GM23338 (cell line): Measurements from ENCODE around the gene PLXNC1. TPM values are rescaled to one million over a fixed set of nuclear protein-coding genes. Genes with fewer than 3 reads are reported as not detected.

Experiments used
- ATAC-seq: fragments of 200-7000 bp; cut with Tn5 transposase; 3 replicates; pipeline ENCODE4 v1.9.1; 2020
- DNase-seq: peaks from one replicate; pipeline ENCODE4 v3.0.0-alpha.2; 2015; ENCODE audit warnings: low spot score
- H2AFZ ChIP-seq: fragments of 200-600 bp; sonication (generic); 2 replicates; pipeline ENCODE4 v1.8.0; 2016; ENCODE audit warnings: antibody characterized with exemption, mild to moderate bottlenecking, moderate library complexity
- H3F3A ChIP-seq: fragments of 200-600 bp; sonication (generic); replicated peaks from 2 replicates; pipeline ENCODE4 v1.8.0; 2017; ENCODE audit warnings: antibody characterized with exemption, mixed run types, low read depth
- H3K27ac ChIP-seq: fragments of 200-600 bp; sonication (generic); 2 replicates; pipeline ENCODE4 v1.6.1; 2016; ENCODE audit warnings: low read depth
- H3K27me3 ChIP-seq: fragments of 200-600 bp; sonication (generic); 2 replicates; pipeline ENCODE4 v1.8.0; 2016; ENCODE audit warnings: mild to moderate bottlenecking, mixed run types, moderate library complexity; ENCODE audit not compliant: insufficient read depth
- H3K36me3 ChIP-seq: fragments of 200-600 bp; sonication (generic); 2 replicates; pipeline ENCODE4 v1.8.0; 2016; ENCODE audit warnings: mild to moderate bottlenecking; ENCODE audit not compliant: insufficient read depth
- H3K4me1 ChIP-seq: fragments of 200-600 bp; sonication (generic); 2 replicates; pipeline ENCODE4 v1.8.0; 2016; ENCODE audit warnings: mild to moderate bottlenecking, moderate library complexity; ENCODE audit not compliant: insufficient read depth
- H3K4me2 ChIP-seq: fragments of 200-600 bp; sonication (generic); 2 replicates; pipeline ENCODE4 v1.7.1; 2017; ENCODE audit warnings: mixed run types
- H3K4me3 ChIP-seq: fragments of 200-600 bp; sonication (generic); 2 replicates; pipeline ENCODE4 v1.6.1; 2016; ENCODE audit warnings: mixed run types
- H3K79me2 ChIP-seq: fragments of 200-600 bp; sonication (generic); replicated peaks from 2 replicates; pipeline ENCODE4 v1.8.0; 2017; ENCODE audit warnings: mild to moderate bottlenecking; ENCODE audit not compliant: insufficient read depth
- H3K9me2 ChIP-seq: fragments of 200-600 bp; sonication (generic); 2 replicates; pipeline ENCODE4 v1.8.0; 2017; ENCODE audit not compliant: insufficient read depth
- H4K20me1 ChIP-seq: fragments of 200-600 bp; sonication (generic); replicated peaks from 2 replicates; pipeline ENCODE4 v1.8.0; 2017; ENCODE audit warnings: mild to moderate bottlenecking; ENCODE audit not compliant: insufficient read depth
- H3K27ac Mint-ChIP-seq: 2 replicates; pipeline ENCODE4 v1.8.0; 2020; ENCODE audit warnings: inconsistent platforms, mild to moderate bottlenecking, moderate library complexity, mixed read lengths
- H3K27me3 Mint-ChIP-seq: 3 replicates; pipeline ENCODE4 v1.8.0; 2022; ENCODE audit warnings: low read depth, mild to moderate bottlenecking, moderate library complexity, mixed read lengths, inconsistent platforms; ENCODE audit not compliant: insufficient read depth, poor library complexity
- H3K36me3 Mint-ChIP-seq: 3 replicates; pipeline ENCODE4 v1.8.0; 2021; ENCODE audit warnings: low read depth, mild to moderate bottlenecking, inconsistent platforms, moderate library complexity, mixed read lengths
- H3K4me1 Mint-ChIP-seq: 3 replicates; pipeline ENCODE4 v1.8.0; 2020; ENCODE audit warnings: mild to moderate bottlenecking, inconsistent platforms, mixed read lengths
- H3K4me3 Mint-ChIP-seq: 3 replicates; pipeline ENCODE4 v1.8.0; 2021; ENCODE audit warnings: moderate library complexity, mild to moderate bottlenecking, inconsistent platforms, mixed read lengths
- H3K9me3 Mint-ChIP-seq: 3 replicates; pipeline ENCODE4 v1.8.0; 2020; ENCODE audit warnings: moderate library complexity, mild to moderate bottlenecking, inconsistent platforms, mixed read lengths
- CREB1 ChIP-seq: fragments of 250-450 bp; sonication (Bioruptor Pico); IDR thresholded peaks from 2 replicates; pipeline ENCODE4 v1.5.0; 2020; ENCODE audit warnings: low read depth, mild to moderate bottlenecking, moderate library complexity
- CTCF ChIP-seq, 2 experiments: fragments of 200-600 bp in 1 of 2; sonication (generic) in 1 of 2; conservative IDR thresholded peaks; 2 replicates each; pipeline versions ENCODE4 v1.5.1 to v1.6.1; 2016 to 2017; ENCODE audit warnings: antibody characterized with exemption in 2 of 2, low read depth in 2 of 2, mild to moderate bottlenecking in 2 of 2, moderate library complexity in 1 of 2
- EZH2 ChIP-seq: fragments of 200-600 bp; sonication (generic); IDR thresholded peaks from one replicate; pipeline ENCODE4 v1.8.0; 2017; ENCODE audit warnings: antibody characterized with exemption, mild to moderate bottlenecking, low read depth; ENCODE audit not compliant: unreplicated experiment
- EZH2phosphoT487 ChIP-seq: fragments of 200-600 bp; sonication (generic); IDR thresholded peaks from one replicate; pipeline ENCODE4 v1.8.1; 2018; ENCODE audit warnings: antibody characterized with exemption; ENCODE audit not compliant: unreplicated experiment
- JUNB ChIP-seq: IDR thresholded peaks from one replicate; pipeline ENCODE4 v1.6.1; 2016; ENCODE audit warnings: antibody characterized with exemption; ENCODE audit not compliant: unreplicated experiment
- NANOG ChIP-seq: IDR thresholded peaks from 2 replicates; pipeline ENCODE4 v1.6.1; 2016; ENCODE audit warnings: antibody characterized with exemption, borderline replicate concordance
- POLR2AphosphoS5 ChIP-seq: IDR thresholded peaks from 2 replicates; pipeline ENCODE4 v1.6.1; 2016; ENCODE audit warnings: antibody characterized with exemption, low read depth
- STAT1 ChIP-seq: IDR thresholded peaks from one replicate; pipeline ENCODE4 v1.6.1; 2016; ENCODE audit warnings: antibody characterized with exemption; ENCODE audit not compliant: unreplicated experiment
- polyA plus RNA-seq: library from polyadenylated mRNA; unstranded; fragments of >200 nt; fragmentation: Nextera tagmentation; extraction: Ambion mirVana; gene quantifications from 2 replicates; pipeline ENCODE4 v1.2.1, GENCODE V29; 2016
- total RNA-seq: library from RNA; depleted of rRNA; stranded (reverse); fragments of >200 nt; shearing (Covaris generic); gene quantifications from 2 replicates; pipeline ENCODE4 v1.2.3, GENCODE V29; 2014
- TF ChIP-seq, protein P1 (sequence below): IDR thresholded peaks from 2 replicates; pipeline ENCODE4 v1.6.1; 2016; ENCODE audit warnings: antibody characterized with exemption

Gene PLXNC1
- total and polyA plus RNA-seq, 2 experiments from 2014 or later, result 1.9 to 6.5 TPM

- ATAC-seq, result no peak
Observed at GRCh38 chr12:94112121-94112520, 36.3 kb upstream of the PLXNC1 start.

DNA sequence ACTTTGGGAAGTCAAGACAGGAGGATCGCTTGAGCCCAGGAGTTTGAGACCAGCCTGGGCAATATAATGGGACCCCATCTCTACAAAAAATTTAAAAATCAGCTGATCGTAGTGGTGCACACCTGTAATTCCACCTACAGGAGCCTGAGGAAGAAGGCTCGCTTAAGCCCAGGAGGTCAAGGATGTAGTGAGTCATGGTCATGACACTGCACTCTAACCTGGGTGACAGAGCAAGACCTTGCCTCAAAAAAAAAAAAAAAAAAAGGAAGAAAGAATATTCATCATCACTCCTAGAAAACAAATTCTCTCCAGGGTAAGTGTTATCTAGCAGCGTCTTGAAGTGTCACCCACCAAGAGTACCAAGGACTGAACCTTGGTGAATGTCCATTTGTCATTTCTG, 34.2 kb upstream of the PLXNC1 start:
- peaks cover 2% of the 10 kb centered on the region for H3K27me3 Mint-ChIP-seq
- no peak overlapping the region for H3K4me3 Mint-ChIP-seq
- Histone ChIP-seq H3K4me3 (no peak overlapping the region), H3F3A (no peaks in the 10 kb centered on the region), H4K20me1 (no peaks in the 10 kb centered on the region), H3K4me2 (no peak overlapping the region), H2AFZ (no peak overlapping the region), H3K27ac (no peak overlapping the region), H3K36me3 (no peaks in the 10 kb centered on the region), H3K4me1 (no peaks in the 10 kb centered on the region; the same call in 1 of the 2 replicates), H3K27me3 (no peaks in the 10 kb centered on the region), H3K9me2 (0 out of 2 replicates have a peak, but pooled peaks cover 2% of the 10 kb centered on the region), H3K79me2 (no peaks in the 10 kb centered on the region)
- ATAC-seq (no peak), DNase-seq (no peak)
- H3K27ac Mint-ChIP-seq, result no peak overlapping the region
- peaks cover 5% of the 10 kb centered on the region; the same call in 1 of the 3 replicates for H3K9me3 Mint-ChIP-seq
- TF ChIP-seq EZH2phosphoT487 (no peak), POLR2AphosphoS5 (no peak), EZH2 (no peak), STAT1 (no peak), NANOG (no peak)
- H3K36me3 Mint-ChIP-seq, result peaks cover 3% of the 10 kb centered on the region; the same call in 1 of the 3 replicates
- peaks cover 10% of the 10 kb centered on the region; the same call in 2 of the 3 replicates for H3K4me1 Mint-ChIP-seq

More at GRCh38 chr12:94112121-94112520, 36.3 kb upstream of the PLXNC1 start:
- 0 out of 2 replicates have a peak, but pooled peaks cover 2% of the 10 kb centered on the region for H3K9me2 ChIP-seq
- H3K4me3 Mint-ChIP-seq, result no peak overlapping the region
- no peaks in the 10 kb centered on the region; the same call in 1 of the 2 replicates for H3K4me1 ChIP-seq
- peaks cover 3% of the 10 kb centered on the region; the same call in 1 of the 3 replicates for H3K36me3 Mint-ChIP-seq
- H3K27ac ChIP-seq, result no peak overlapping the region
- no peaks in the 10 kb centered on the region for H3F3A ChIP-seq
- peaks cover 2% of the 10 kb centered on the region for H3K27me3 Mint-ChIP-seq
- H3K9me3 Mint-ChIP-seq, result peaks cover 5% of the 10 kb centered on the region; the same call in 1 of the 3 replicates
- no peak overlapping the region for H3K27ac Mint-ChIP-seq
- no peaks in the 10 kb centered on the region for H3K27me3 ChIP-seq
- DNase-seq, result no peak
- no peaks in the 10 kb centered on the region for H3K79me2 ChIP-seq
- no peak overlapping the region for H2AFZ ChIP-seq
- H3K4me1 Mint-ChIP-seq, result peaks cover 10% of the 10 kb centered on the region; the same call in 2 of the 3 replicates
- no peaks in the 10 kb centered on the region for H4K20me1 ChIP-seq
- no peak for TF ChIP-seq NANOG
- no peak for TF ChIP-seq CREB1 (CRISPR knock-in tag)
- TF ChIP-seq JUNB, result no peak
- no peak for TF ChIP-seq CTCF (conservative IDR thresholded peaks at IDR 0.05; ENCODE audit: low read depth in 2 of 2)
- H3K4me3 ChIP-seq, result no peak overlapping the region
- H3K4me2 ChIP-seq, result no peak overlapping the region
- no peaks in the 10 kb centered on the region for H3K36me3 ChIP-seq

DNA sequence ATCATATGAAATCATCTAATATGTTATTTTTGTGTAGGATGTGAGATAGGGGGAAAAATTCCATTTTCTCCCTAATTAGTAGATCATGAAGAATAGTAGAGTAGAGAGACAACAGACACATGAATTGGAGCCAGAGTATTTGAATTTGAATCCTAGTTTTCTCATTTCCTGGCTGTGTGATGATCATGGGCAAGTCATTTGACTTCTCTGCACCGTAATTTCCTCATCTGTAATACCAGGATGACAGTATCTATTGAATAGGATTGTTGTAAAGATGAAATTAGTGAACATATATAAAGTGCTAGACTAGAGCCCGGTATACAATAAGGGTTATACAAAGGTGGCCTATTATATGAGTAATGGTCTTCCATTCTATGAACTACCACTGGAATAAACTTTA, 32.2 kb upstream of the PLXNC1 start:
- Histone ChIP-seq H3K4me3 (no peak overlapping the region), H3K79me2 (no peaks in the 10 kb centered on the region), H3K9me2 (0 out of 2 replicates have a peak, but pooled peaks cover 2% of the 10 kb centered on the region), H3F3A (no peaks in the 10 kb centered on the region), H3K4me1 (no peaks in the 10 kb centered on the region; the same call in 1 of the 2 replicates), H4K20me1 (no peaks in the 10 kb centered on the region), H3K27me3 (no peaks in the 10 kb centered on the region), H3K27ac (no peak overlapping the region), H3K36me3 (no peaks in the 10 kb centered on the region), H3K4me2 (no peak overlapping the region), H2AFZ (no peak overlapping the region)
- no peak for DNase-seq
- Mint-ChIP-seq H3K27me3 (no peaks in the 10 kb centered on the region), H3K36me3 (peaks cover 3% of the 10 kb centered on the region; the same call in 1 of the 3 replicates), H3K4me3 (no peak overlapping the region), H3K27ac (no peak overlapping the region), H3K4me1 (peaks cover 8% of the 10 kb centered on the region; the same call in 2 of the 3 replicates), H3K9me3 (peaks cover 5% of the 10 kb centered on the region; the same call in 1 of the 3 replicates)
- ATAC-seq, result no peak
- TF ChIP-seq, protein P1, sequence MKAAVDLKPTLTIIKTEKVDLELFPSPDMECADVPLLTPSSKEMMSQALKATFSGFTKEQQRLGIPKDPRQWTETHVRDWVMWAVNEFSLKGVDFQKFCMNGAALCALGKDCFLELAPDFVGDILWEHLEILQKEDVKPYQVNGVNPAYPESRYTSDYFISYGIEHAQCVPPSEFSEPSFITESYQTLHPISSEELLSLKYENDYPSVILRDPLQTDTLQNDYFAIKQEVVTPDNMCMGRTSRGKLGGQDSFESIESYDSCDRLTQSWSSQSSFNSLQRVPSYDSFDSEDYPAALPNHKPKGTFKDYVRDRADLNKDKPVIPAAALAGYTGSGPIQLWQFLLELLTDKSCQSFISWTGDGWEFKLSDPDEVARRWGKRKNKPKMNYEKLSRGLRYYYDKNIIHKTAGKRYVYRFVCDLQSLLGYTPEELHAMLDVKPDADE, result no peak
- TF ChIP-seq POLR2AphosphoS5, result no peak
- TF ChIP-seq JUNB, result no peak
- no peak for TF ChIP-seq NANOG
